NCI-H82 treated with DMSO at 0.1 percent for 48 hours (cell line): ENCODE data around the gene MBOAT7.

ENCODE experiments used
- DNase-seq: peaks from one replicate; lab custom pipeline; 2025; ENCODE audit not compliant: unreplicated experiment; lab: John Stamatoyannopoulos, UW

MBOAT7 gene

GRCh38 chr19:54147676-54148075, 41.7 kb downstream of the MBOAT7 start:
- no peak for DNase-seq

- DNase-seq = no peak
Observed at GRCh38 chr19:54145541-54146158, 43.7 kb downstream of the MBOAT7 start.

GRCh38 chr19:54142166-54142780, 47.1 kb downstream of the MBOAT7 start:
- DNase-seq = no peak

GRCh38 chr19:54141356-54141755, 48.0 kb downstream of the MBOAT7 start:
- no peak for DNase-seq

GRCh38 chr19:54138489-54139256, 50.7 kb downstream of the MBOAT7 start:
- no peak for DNase-seq

- no peak for DNase-seq
Observed at GRCh38 chr19:54137699-54138488, 51.5 kb downstream of the MBOAT7 start, which contains the start of gene CNOT3. Gene CNOT3, plus strand, starts transcription at chr19:54137762. Its CDS starts 5,217 bp downstream, at chr19:54142979.

- DNase-seq = peak; percentile 100
Observed at GRCh38 chr19:54136864-54137698, 52.3 kb downstream of the MBOAT7 start.

GRCh38 chr19:54136086-54136863, 53.1 kb downstream of the MBOAT7 start:
- no peak for DNase-seq

GRCh38 chr19:54133957-54134590, 55.3 kb downstream of the MBOAT7 start:
- no peak for DNase-seq

GRCh38 chr19:54133312-54133956, 55.9 kb downstream of the MBOAT7 start:
- peak; percentile 27 for DNase-seq

GRCh38 chr19:54129617-54129996, 59.8 kb downstream of the MBOAT7 start:
- no peak for DNase-seq

GRCh38 chr19:54128796-54129616, 60.4 kb downstream of the MBOAT7 start:
- no peak for DNase-seq

GRCh38 chr19:54128441-54128725, 61.0 kb downstream of the MBOAT7 start:
- DNase-seq = no peak

GRCh38 chr19:54127688-54128440, 61.5 kb downstream of the MBOAT7 start:
- DNase-seq = no peak

- DNase-seq = no peak
Observed at GRCh38 chr19:54125713-54126112, 63.7 kb downstream of the MBOAT7 start.

GRCh38 chr19:54124393-54124792, 65.0 kb downstream of the MBOAT7 start:
- no peak for DNase-seq

- DNase-seq = no peak
Observed at GRCh38 chr19:54123682-54124081, 65.7 kb downstream of the MBOAT7 start.
